ENCODE results near the gene MACROD1. TPM values are rescaled to one million over a fixed set of nuclear protein-coding genes. Genes with fewer than 3 reads are reported as not detected.

The MACROD1 gene
- total RNA-seq, 2 donors from 2014 or later, result 24.7 to 65.4 TPM

DNA sequence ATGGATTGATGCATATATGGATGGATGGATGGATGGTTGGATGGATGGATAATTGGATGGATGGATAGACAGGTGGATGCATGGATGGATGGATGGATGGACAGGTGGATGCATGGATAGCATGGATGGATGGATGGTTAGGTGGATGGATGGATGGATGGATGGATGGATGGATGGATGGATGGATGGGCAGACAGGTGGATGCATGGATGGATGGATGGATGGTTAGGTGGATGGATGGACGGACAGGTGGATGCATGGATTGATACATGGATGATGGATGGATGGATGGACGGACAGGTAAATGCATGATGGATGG is 52.5 kb downstream of the MACROD1 start:
- H3K36me3 ChIP-seq (replicated peaks in 1 of 2; ENCODE audit: insufficient read depth in 1 of 2, low read depth in 2 of 2), result no peaks in the 10 kb centered on the region
- no peaks in the 10 kb centered on the region for H3K9me3 ChIP-seq
- intact Hi-C loops (cut with DNase I), result no loop called here
- no peaks in the 10 kb centered on the region for H3K27me3 ChIP-seq
- WGBS, 2 donors, result 90 to 91% methylated on average over 2 of the region's 2 CpGs
- no peak overlapping the region for H3K27ac ChIP-seq
- TF ChIP-seq, protein P1, sequence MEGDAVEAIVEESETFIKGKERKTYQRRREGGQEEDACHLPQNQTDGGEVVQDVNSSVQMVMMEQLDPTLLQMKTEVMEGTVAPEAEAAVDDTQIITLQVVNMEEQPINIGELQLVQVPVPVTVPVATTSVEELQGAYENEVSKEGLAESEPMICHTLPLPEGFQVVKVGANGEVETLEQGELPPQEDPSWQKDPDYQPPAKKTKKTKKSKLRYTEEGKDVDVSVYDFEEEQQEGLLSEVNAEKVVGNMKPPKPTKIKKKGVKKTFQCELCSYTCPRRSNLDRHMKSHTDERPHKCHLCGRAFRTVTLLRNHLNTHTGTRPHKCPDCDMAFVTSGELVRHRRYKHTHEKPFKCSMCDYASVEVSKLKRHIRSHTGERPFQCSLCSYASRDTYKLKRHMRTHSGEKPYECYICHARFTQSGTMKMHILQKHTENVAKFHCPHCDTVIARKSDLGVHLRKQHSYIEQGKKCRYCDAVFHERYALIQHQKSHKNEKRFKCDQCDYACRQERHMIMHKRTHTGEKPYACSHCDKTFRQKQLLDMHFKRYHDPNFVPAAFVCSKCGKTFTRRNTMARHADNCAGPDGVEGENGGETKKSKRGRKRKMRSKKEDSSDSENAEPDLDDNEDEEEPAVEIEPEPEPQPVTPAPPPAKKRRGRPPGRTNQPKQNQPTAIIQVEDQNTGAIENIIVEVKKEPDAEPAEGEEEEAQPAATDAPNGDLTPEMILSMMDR (IDR thresholded peaks at IDR 0.05), result no peak
- TF ChIP-seq POLR2A (IDR thresholded peaks at IDR 0.05), result no peak
- H3K4me3 ChIP-seq, result no peak overlapping the region
- no peaks in the 10 kb centered on the region for H3K4me1 ChIP-seq
- ATAC-seq (no peak), DNase-seq (no peak)

DNA sequence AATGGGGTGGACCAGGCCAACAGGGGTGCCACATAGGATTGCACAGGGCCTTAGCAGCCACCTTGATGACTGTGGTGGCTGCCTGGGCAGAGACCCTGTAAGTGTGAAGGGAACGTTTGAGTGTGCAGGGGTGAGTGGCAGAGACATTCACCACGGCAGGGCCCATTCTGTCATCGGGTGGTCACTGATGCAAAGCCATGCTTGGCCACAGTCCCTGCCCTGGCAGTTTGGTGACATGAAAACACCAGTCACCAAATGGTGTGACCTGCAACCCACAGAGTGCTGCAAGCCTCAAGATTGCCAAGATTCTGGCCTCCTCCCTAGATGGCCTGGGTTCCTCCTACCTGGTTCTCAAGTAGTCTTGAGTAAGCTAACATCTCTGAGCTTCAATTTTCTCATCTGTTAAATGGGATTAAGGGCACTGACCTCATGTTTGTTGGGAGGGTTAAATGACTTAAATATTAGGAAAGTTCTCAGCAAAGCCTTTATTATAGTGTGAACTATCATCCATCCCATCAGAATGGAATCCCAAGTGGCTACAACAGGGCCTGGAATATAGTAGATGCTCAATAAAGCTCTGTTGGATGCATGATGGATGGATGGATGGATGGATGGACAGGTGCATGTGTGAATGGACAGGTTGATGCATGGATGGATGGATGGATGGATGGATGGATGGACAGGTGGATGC is 53.0 kb downstream of the MACROD1 start:
- ATAC-seq (no peak), DNase-seq (no peak)
- Histone ChIP-seq H3K36me3 (replicated peaks in 1 of 2; ENCODE audit: insufficient read depth in 1 of 2, low read depth in 2 of 2) (no peaks in the 10 kb centered on the region), H3K27ac (no peak overlapping the region), H3K4me1 (no peaks in the 10 kb centered on the region), H3K27me3 (no peaks in the 10 kb centered on the region), H3K4me3 (no peak overlapping the region), H3K9me3 (no peaks in the 10 kb centered on the region)
- TF ChIP-seq, protein P1 (IDR thresholded peaks at IDR 0.05), result no peak
- TF ChIP-seq POLR2A (IDR thresholded peaks at IDR 0.05), result no peak
- intact Hi-C loops (cut with DNase I), result no loop called here
- 50 to 62% methylated on average over 3 of the region's 3 CpGs for WGBS, 2 donors

DNA sequence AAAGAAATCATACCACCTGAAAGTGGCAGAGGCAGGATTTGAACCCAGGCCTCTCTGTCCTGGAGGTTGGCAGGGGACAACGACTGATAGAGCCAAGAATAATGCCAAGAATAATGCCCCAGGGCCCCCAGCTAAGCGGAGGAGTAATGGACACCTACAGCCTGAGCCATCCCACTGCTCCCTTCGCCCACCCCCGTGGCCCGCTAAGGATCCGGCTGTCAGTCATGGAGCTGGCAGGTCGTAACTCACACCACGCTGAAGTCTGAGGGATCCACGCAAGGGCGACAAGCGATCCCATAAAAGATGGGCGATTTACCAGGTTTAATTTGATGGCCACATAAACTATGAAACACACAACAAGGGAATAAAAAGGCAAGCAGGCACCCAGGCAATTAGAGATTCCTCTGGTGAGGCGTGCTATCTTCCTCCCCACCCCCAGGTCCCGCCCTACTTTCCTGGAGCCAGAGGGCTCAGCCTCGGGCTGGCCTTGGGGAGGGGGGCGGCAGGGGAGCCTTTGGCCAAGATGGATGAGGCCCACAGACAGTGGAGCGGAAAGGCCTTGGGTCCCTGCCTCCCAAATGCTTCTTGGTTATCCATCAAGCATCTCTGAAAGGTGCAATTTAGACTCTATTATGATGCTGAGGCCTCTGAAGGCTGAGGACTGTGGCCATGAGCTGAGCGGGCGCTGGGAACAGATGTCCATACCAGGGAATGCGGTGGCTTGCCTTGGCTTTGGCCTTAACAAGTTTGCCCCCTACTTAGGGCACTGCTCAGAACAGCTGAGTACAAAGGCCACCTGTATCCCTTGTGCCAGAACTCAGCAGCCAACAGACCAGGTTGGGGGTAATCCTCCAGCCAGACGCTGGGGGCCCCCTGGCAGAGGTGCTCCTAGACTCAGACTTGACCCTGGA is 55.2 kb downstream of the MACROD1 start:
- H3K36me3 ChIP-seq (replicated peaks in 1 of 2; ENCODE audit: insufficient read depth in 1 of 2, low read depth in 2 of 2), result no peaks in the 10 kb centered on the region
- ATAC-seq, result no peak
- H3K27ac ChIP-seq, result no peak overlapping the region
- H3K27me3 ChIP-seq, result no peaks in the 10 kb centered on the region
- no peak for DNase-seq
- WGBS, 2 donors, result 82 to 83% methylated on average over 12 to 21 of the region's 21 CpGs
- TF ChIP-seq, protein P1 (IDR thresholded peaks at IDR 0.05), result no peak
- TF ChIP-seq POLR2A (IDR thresholded peaks at IDR 0.05), result no peak
- no peaks in the 10 kb centered on the region for H3K9me3 ChIP-seq
- no peaks in the 10 kb centered on the region for H3K4me1 ChIP-seq
- H3K4me3 ChIP-seq, result no peak overlapping the region
- intact Hi-C loops (cut with DNase I), result no loop called here

DNA sequence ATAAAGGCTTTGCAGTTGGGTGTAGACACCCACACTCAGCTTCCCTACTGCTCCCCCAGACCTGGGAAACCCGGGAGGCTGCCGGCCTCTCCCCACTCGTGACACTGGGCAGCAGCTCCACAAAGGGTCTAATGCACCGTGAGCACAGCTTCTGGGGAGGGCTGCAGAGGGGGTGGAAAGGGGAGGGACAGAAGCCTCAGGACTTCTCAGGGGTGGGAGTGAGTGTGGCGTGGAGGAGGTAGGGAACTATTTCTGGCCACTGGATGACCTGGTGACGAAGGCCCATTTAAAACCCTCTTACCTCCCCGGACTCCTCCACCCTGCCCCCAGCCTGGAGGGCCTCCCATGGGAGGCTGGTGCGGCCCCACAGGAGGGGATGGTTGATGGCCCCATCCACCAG is 56.6 kb downstream of the MACROD1 start:
- 93 to 100% methylated on average over 6 to 8 of the region's 8 CpGs for WGBS, 2 donors
- no peak overlapping the region for H3K27ac ChIP-seq
- intact Hi-C loops (cut with DNase I), result no loop called here
- H3K9me3 ChIP-seq, result no peaks in the 10 kb centered on the region
- H3K4me3 ChIP-seq, result no peak overlapping the region
- no peaks in the 10 kb centered on the region for H3K27me3 ChIP-seq
- ATAC-seq (no peak), DNase-seq (no peak)
- no peaks in the 10 kb centered on the region for H3K36me3 ChIP-seq (replicated peaks in 1 of 2; ENCODE audit: insufficient read depth in 1 of 2, low read depth in 2 of 2)
- H3K4me1 ChIP-seq, result no peaks in the 10 kb centered on the region
- TF ChIP-seq POLR2A (IDR thresholded peaks at IDR 0.05), result no peak
- TF ChIP-seq, protein P1 (IDR thresholded peaks at IDR 0.05), result no peak
